SK-N-MC (cell line): ENCODE data around the gene USP17L11.
"Not testable (repeated sequence)": the region's sequence is repeated elsewhere in the genome, so short reads cannot be mapped to it uniquely, and the experiment has no call there.

Source experiments
- DNase-seq: peaks from one replicate; pipeline ENCODE4 v3.0.0-alpha.2; 2011; ENCODE audit warnings: low read depth, low spot score
- H3K27ac ChIP-seq: fragments of 200-600 bp; sonication (generic); 2 replicates; pipeline ENCODE4 v1.5.1; 2016; ENCODE audit warnings: mixed run types
- H3K36me3 ChIP-seq: fragments of 200-600 bp; sonication (generic); 2 replicates; pipeline ENCODE4 v1.6.1; 2017; ENCODE audit warnings: antibody characterized with exemption, low read length, mixed read lengths; ENCODE audit not compliant: insufficient read depth
- H3K4me3 ChIP-seq: fragments of 200-600 bp; sonication (generic); 2 replicates; pipeline ENCODE4 v1.5.1; 2016
- H3K9ac ChIP-seq: fragments of 200-600 bp; sonication (generic); 2 replicates; pipeline ENCODE4 v1.8.0; 2017; ENCODE audit warnings: mixed run types, mixed read lengths; ENCODE audit not compliant: insufficient read length
- H3K9me3 ChIP-seq: fragments of 200-600 bp; sonication (generic); 2 replicates; pipeline ENCODE4 v1.6.1; 2017; ENCODE audit warnings: low read depth, mild to moderate bottlenecking, antibody characterized with exemption, low read length, moderate library complexity, mixed read lengths

The USP17L11 gene, protein sequence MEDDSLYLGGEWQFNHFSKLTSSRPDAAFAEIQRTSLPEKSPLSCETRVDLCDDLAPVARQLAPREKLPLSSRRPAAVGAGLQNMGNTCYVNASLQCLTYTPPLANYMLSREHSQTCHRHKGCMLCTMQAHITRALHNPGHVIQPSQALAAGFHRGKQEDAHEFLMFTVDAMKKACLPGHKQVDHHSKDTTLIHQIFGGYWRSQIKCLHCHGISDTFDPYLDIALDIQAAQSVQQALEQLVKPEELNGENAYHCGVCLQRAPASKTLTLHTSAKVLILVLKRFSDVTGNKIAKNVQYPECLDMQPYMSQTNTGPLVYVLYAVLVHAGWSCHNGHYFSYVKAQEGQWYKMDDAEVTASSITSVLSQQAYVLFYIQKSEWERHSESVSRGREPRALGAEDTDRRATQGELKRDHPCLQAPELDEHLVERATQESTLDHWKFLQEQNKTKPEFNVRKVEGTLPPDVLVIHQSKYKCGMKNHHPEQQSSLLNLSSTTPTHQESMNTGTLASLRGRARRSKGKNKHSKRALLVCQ

GRCh38 chr4:9215105-9215504, at the start of gene USP17L11:
TSS of gene USP17L11 (plus strand) at chr4:9215405. CDS start at chr4:9215405, 0 bp downstream.
- H3K36me3 ChIP-seq, H3K9me3 ChIP-seq, H3K9ac ChIP-seq, DNase-seq, H3K27ac ChIP-seq, H3K4me3 ChIP-seq: not testable (repeated sequence)

DNA sequence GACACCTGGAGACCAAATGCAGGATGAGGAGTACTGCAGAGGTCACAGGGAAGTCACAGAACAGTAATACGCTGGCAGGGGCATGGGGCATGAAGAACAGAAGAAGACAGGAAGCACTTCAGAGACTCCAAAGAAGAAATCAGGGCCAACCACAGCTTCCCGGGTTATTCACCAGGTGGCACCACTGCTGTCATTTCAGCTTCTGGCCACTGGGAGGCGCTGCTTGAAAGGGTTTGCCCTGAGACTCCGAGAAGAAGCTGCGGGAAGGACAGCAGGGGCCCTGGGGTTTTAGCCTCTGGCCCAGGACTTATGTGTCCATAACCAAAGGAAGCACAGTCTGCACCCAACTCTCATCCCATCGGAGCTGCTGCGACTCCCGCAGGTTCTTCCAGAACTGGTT, 49.2 kb upstream of the USP17L11 start:
- not testable (repeated sequence) for H3K36me3 ChIP-seq, H3K27ac ChIP-seq, H3K4me3 ChIP-seq, H3K9ac ChIP-seq, H3K9me3 ChIP-seq, DNase-seq

- H3K9me3 ChIP-seq, H3K27ac ChIP-seq, DNase-seq, H3K9ac ChIP-seq, H3K36me3 ChIP-seq, H3K4me3 ChIP-seq: not testable (repeated sequence)
These were observed 45.3 kb upstream of the USP17L11 start, which contains the start of gene FAM90A26 for GRCh38 chr4:9169791-9170459. TSS of gene FAM90A26 (plus strand) at chr4:9170409. CDS start at chr4:9173173, 2,764 bp downstream.

GRCh38 chr4:9210357-9210756, 4.8 kb upstream of the USP17L11 start, which contains the start of gene USP17L10:
TSS of gene USP17L10 (plus strand) at chr4:9210657. CDS start at chr4:9210657, 0 bp downstream.
- H3K4me3 ChIP-seq, H3K27ac ChIP-seq, H3K36me3 ChIP-seq, H3K9me3 ChIP-seq, H3K9ac ChIP-seq, DNase-seq: not testable (repeated sequence)

GRCh38 chr4:9214701-9215100, 504 bp upstream of the USP17L11 start:
- H3K27ac ChIP-seq = not testable (repeated sequence)

DNA sequence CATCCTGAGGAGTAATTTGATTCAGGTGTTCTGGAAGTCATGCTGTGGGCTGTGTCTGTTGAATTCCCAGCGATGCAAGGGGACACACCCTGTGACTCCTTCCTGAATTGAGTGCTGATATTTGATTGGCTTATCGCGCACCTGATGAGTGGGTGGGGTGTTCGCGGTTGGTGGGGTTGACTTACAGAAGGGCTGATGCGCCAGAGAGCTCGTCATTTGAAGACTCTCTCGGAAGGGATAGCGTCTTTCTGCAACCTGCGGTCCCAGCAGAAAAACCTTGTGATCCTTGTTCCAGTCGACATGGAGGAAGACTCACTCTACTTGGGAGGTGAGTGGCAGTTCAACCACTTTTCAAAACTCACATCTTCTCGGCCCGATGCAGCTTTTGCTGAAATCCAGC, 4.6 kb downstream of the USP17L11 start, which contains the start of gene USP17L12:
USP17L12 (plus strand) TSS at position 301 of the 400 bp plus-strand sequence; CDS start at position 301, 0 bp downstream.
- not testable (repeated sequence) for H3K36me3 ChIP-seq, H3K4me3 ChIP-seq, H3K9me3 ChIP-seq, H3K27ac ChIP-seq, DNase-seq, H3K9ac ChIP-seq

More at GRCh38 chr4:9214701-9215100, 504 bp upstream of the USP17L11 start:
- H3K36me3 ChIP-seq, H3K4me3 ChIP-seq, H3K9ac ChIP-seq, DNase-seq, H3K9me3 ChIP-seq: not testable (repeated sequence)

- not testable (repeated sequence) for H3K36me3 ChIP-seq, DNase-seq, H3K27ac ChIP-seq, H3K9ac ChIP-seq, H3K4me3 ChIP-seq, H3K9me3 ChIP-seq
These were observed 9.4 kb downstream of the USP17L11 start, which contains the start of gene USP17L13 for GRCh38 chr4:9224596-9224995. TSS of gene USP17L13 (plus strand) at chr4:9224896. CDS start at chr4:9224896, 0 bp downstream.

GRCh38 chr4:9230249-9230648, 15.0 kb downstream of the USP17L11 start:
- not testable (repeated sequence) for H3K4me3 ChIP-seq, H3K9ac ChIP-seq, H3K36me3 ChIP-seq, H3K9me3 ChIP-seq, H3K27ac ChIP-seq, DNase-seq

DNA sequence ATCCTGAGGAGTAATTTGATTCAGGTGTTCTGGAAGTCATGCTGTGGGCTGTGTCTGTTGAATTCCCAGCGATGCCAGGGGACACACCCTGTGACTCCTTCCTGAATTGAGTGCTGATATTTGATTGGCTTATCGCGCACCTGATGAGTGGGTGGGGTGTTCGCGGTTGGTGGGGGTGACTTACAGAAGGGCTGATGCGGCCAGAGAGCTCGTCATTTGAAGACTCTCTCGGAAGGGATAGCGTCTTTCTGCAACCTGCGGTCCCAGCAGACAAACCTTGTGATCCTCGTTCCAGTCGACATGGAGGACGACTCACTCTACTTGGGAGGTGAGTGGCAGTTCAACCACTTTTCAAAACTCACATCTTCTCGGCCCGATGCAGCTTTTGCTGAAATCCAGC, 18.9 kb downstream of the USP17L11 start, which contains the start of gene USP17L15:
USP17L15 (plus strand) TSS at position 301 of the 400 bp plus-strand sequence; CDS start at position 301, 0 bp downstream.
- not testable (repeated sequence) for H3K4me3 ChIP-seq, DNase-seq, H3K9me3 ChIP-seq, H3K9ac ChIP-seq, H3K27ac ChIP-seq, H3K36me3 ChIP-seq

DNA sequence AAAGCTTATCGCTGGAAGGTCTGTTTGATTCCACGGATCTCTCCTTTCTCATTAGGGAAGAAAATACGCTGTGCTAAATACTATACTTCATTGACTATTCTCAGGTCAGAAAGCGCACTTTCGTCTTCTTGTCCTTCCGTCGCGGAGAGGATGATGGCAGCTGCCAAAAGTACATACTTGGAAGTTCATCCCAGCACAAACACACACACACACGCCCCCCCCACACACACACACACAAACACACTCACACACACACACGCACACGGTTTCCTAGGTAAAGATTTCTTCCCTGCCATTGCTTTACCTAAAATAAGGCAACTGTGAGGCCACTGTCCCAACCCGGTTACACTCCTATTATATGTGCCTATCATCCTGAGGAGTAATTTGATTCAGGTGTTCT, 23.3 kb downstream of the USP17L11 start:
- H3K9me3 ChIP-seq, H3K36me3 ChIP-seq, DNase-seq, H3K4me3 ChIP-seq, H3K27ac ChIP-seq, H3K9ac ChIP-seq: not testable (repeated sequence)

- not testable (repeated sequence) for H3K36me3 ChIP-seq, H3K9me3 ChIP-seq, H3K27ac ChIP-seq, DNase-seq, H3K9ac ChIP-seq, H3K4me3 ChIP-seq
These were observed 28.4 kb downstream of the USP17L11 start, which contains the start of gene USP17L17 for GRCh38 chr4:9243579-9243978. TSS of gene USP17L17 (plus strand) at chr4:9243879. CDS start at chr4:9243879, 0 bp downstream.

GRCh38 chr4:9247953-9248680, 32.9 kb downstream of the USP17L11 start, which contains the start of gene USP17L18:
TSS of gene USP17L18 (plus strand) at chr4:9248630. CDS start at chr4:9248630, 0 bp downstream.
- not testable (repeated sequence) for H3K27ac ChIP-seq, DNase-seq, H3K9me3 ChIP-seq, H3K4me3 ChIP-seq, H3K9ac ChIP-seq, H3K36me3 ChIP-seq

DNA sequence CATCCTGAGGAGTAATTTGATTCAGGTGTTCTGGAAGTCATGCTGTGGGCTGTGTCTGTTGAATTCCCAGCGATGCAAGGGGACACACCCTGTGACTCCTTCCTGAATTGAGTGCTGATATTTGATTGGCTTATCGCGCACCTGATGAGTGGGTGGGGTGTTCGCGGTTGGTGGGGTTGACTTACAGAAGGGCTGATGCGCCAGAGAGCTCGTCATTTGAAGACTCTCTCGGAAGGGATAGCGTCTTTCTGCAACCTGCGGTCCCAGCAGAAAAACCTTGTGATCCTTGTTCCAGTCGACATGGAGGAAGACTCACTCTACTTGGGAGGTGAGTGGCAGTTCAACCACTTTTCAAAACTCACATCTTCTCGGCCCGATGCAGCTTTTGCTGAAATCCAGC, 37.9 kb downstream of the USP17L11 start, which contains the start of gene USP17L19:
USP17L19 (plus strand) TSS at position 301 of the 400 bp plus-strand sequence; CDS start at position 301, 0 bp downstream.
- H3K36me3 ChIP-seq, H3K4me3 ChIP-seq, H3K9ac ChIP-seq, DNase-seq, H3K27ac ChIP-seq, H3K9me3 ChIP-seq: not testable (repeated sequence)
